GM21619 (cell line): ENCODE measurements around the gene MYO1H.
"Not testable (repeated sequence)": the region's sequence is repeated elsewhere in the genome, so short reads cannot be mapped to it uniquely, and the experiment has no call there.

Experiments
- ATAC-seq: cut with Tn5 transposase; IDR thresholded peaks from one replicate; pipeline ENCODE4 v1.9.1; 2021; ENCODE audit not compliant: unreplicated experiment

The MYO1H gene

GRCh38 chr12:109345428-109345827 is 2.3 kb upstream of the MYO1H start:
- no peak for ATAC-seq

GRCh38 chr12:109346920-109347319 is 780 bp upstream of the MYO1H start:
- no peak for ATAC-seq

GRCh38 chr12:109352184-109352583 is 4.5 kb downstream of the MYO1H start:
- no peak for ATAC-seq

- no peak for ATAC-seq
Measured at GRCh38 chr12:109356577-109356976, 8.9 kb downstream of the MYO1H start.

GRCh38 chr12:109357032-109357431 is 9.3 kb downstream of the MYO1H start:
- ATAC-seq = no peak

GRCh38 chr12:109358154-109358869 is 10.6 kb downstream of the MYO1H start:
- ATAC-seq = peak; percentile 94

GRCh38 chr12:109359131-109359690 is 11.5 kb downstream of the MYO1H start:
- no peak for ATAC-seq

- no peak for ATAC-seq
Measured at GRCh38 chr12:109369831-109370230, 22.1 kb downstream of the MYO1H start.

- ATAC-seq = no peak
Measured at GRCh38 chr12:109377139-109377685, 29.5 kb downstream of the MYO1H start.

GRCh38 chr12:109378569-109378968 is 30.9 kb downstream of the MYO1H start:
- ATAC-seq = no peak

- no peak for ATAC-seq
Measured at GRCh38 chr12:109382031-109382430, 34.3 kb downstream of the MYO1H start.

GRCh38 chr12:109383240-109383639 is 35.5 kb downstream of the MYO1H start:
- ATAC-seq = no peak

GRCh38 chr12:109385339-109386058 is 37.8 kb downstream of the MYO1H start:
- ATAC-seq = no peak

GRCh38 chr12:109386059-109386433 is 38.3 kb downstream of the MYO1H start:
- ATAC-seq = no peak

GRCh38 chr12:109387425-109388166 is 39.9 kb downstream of the MYO1H start:
- ATAC-seq = no peak

GRCh38 chr12:109388167-109388563 is 40.5 kb downstream of the MYO1H start:
- no peak for ATAC-seq

- no peak for ATAC-seq
Measured at GRCh38 chr12:109389146-109389545, 41.4 kb downstream of the MYO1H start.

GRCh38 chr12:109393437-109394345 is 46.0 kb downstream of the MYO1H start:
- no peak for ATAC-seq

GRCh38 chr12:109394891-109395290 is 47.2 kb downstream of the MYO1H start:
- no peak for ATAC-seq

GRCh38 chr12:109404841-109405240 is 57.1 kb downstream of the MYO1H start:
- not testable (repeated sequence) for ATAC-seq
